Left kidney (tissue), 2 donors: ENCODE data around the gene ZNF805. TPM values are rescaled to one million over a fixed set of nuclear protein-coding genes. Genes with fewer than 3 reads are reported as not detected.
"Not testable (repeated sequence)": the region's sequence is repeated elsewhere in the genome, so short reads cannot be mapped to it uniquely, and the experiment has no call there.

ENCODE experiments used
- DNase-seq: peaks from one replicate; pipeline ENCODE4 v3.0.0-alpha.2; 2013
- polyA plus RNA-seq: library from polyadenylated mRNA; unstranded; fragments of 120-200 nt; gene quantifications from one replicate; pipeline ENCODE4 v1.2.1, GENCODE V29; 2013; ENCODE audit not compliant: insufficient read length

The ZNF805 gene
- polyA plus RNA-seq, 1 donor = 7.6 TPM

- DNase-seq = no peak
Observed at GRCh38 chr19:57267291-57267690, 26.9 kb downstream of the ZNF805 start.

DNA sequence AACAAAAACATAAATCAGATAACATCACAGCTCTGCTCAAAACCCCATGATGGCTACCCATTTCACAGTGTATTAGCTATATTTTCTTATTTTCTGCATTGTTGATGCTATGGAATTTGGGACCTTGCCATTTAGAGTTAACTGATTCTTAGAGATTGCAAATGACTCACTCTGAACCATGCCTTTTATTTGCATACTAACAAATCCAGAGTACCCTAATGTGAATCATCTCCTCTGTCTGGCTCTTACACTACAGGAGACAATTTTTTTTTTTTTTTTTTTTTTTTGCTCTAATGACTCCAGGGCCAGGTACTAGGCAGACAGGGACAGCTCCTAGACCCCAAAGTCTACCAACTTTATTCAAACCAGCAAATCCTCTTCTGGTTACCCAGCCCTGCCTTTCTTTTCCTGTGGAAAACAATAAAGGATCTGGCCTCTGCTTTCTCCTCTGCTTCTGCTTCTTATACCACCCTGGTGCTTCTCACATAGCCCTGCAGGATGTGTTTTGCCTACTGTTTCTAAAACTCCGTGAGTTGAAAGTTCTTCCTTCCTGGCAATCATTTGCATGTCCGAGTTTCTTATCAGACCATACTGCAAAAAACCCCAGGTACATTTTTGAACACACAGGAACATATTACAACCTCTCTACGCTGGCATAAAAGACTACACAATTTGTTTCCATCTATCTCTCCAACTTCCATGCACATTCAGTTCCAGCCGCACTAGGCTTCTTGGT lies 29.3 kb downstream of the ZNF805 start:
- DNase-seq = no peak

DNA sequence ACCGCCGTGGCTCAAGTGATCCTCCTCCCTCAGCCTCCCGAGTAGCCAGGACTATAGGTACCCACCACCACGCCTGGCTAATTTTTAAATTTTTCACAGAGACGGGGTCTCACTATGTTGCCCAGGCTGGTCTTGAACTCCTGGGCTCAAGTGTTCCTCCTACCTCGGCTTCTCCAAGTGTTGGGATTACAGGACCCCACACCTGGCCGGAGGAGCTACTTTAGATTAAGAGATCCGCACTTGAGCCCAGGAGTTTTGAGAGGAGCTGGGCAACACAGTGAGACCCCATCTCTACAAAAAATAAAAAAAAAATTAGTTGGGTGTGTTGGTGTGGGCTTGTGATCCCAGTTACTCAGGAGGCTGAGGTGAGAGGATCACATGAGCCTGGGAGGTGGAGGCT lies 30.8 kb downstream of the ZNF805 start:
- no peak for DNase-seq

- DNase-seq = no peak
Observed at GRCh38 chr19:57273014-57273413, 32.6 kb downstream of the ZNF805 start.

DNA sequence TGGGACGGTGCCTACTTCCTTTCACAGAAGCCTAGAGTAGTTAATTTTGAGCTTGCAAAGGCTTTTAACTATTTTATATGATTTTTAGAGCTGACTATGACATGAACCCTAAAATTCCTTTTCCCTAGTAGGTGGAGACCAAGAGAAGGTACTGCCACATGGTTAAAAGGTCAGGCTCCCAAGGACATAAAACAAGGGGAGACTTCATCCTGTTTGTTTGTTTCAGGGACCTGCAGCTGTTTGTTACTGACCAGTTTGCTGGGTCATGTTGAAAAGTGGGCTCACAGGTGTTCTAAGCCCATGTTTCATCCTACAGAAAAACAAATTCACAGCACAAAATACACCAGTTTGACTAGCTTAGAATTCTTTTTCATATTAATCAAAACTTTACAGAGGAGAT lies 36.0 kb downstream of the ZNF805 start:
- no peak for DNase-seq

GRCh38 chr19:57278481-57278880 lies 38.0 kb downstream of the ZNF805 start:
- not testable (repeated sequence) for DNase-seq

DNA sequence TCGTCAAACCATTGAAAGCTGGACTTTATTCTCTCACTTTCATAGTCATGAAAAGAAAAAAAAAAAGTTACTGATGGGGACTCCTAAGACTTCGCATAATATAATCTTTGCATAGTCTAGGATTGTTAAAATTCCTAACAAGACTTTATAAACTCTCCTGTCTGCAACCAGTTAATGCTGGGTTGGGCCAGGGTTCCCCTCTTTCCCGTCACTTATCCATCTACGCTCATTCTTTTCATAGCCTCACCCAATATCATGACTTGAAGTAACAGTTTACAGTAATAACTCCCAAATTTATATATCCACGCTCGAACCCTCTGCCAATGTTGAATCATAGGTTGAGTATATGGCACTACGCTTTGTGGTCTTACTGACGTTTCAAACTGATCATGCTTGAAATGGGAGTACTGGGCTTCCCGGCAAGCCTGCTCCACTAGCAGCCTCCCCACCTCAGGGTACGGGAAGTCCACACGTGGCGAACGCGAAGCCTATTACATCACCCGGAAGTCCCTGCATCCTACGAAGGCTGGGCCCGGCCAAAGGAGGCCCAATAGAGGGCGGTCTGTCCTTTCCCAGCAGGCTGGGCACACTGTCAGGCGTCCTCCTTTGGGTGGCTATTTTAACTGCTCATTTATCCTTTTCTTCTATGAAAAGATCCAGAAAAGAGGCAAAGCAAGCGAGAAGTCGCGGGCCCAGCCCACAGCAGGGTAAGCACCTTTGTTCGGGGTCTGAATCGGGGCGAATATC lies 39.2 kb downstream of the ZNF805 start:
- DNase-seq = peak; percentile 94

GRCh38 chr19:57280165-57280961 lies 39.9 kb downstream of the ZNF805 start, which contains the start of gene ZNF460:
Gene ZNF460, plus strand, starts transcription at chr19:57280485. Its CDS starts 322 bp downstream, at chr19:57280807.
- peak; percentile 97 for DNase-seq

GRCh38 chr19:57280962-57281400 lies 40.5 kb downstream of the ZNF805 start:
- no peak for DNase-seq

DNA sequence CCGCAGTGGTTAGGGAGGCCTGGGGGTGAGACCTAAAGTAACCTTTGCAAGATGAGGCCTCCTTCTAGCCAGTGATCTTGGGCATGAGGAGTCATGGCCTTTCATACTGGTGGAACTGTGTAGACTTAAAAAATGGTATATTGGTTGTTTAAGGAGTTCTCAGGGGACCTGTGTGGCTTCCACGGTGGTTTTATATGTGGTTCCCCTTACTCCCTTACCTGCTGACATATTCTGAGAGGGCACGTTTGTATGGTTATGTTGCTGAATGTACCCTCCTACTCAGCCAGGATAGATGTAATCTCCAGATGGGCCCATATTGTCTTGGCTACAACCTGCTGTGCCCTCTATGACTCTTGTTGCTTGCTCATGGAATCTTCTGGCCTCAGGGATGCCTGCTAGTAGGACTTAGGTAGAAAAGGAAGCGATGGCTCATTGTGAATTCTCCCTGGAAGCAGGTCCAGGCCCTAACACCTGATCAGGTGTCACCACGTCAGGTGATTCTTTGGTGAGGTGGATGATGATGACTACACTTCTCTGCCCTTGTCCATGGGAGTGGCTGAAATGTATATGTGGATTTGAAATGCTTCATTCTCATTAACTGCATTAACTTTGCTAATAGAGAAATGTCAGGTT lies 41.7 kb downstream of the ZNF805 start:
- no peak for DNase-seq

GRCh38 chr19:57288373-57288772 lies 47.9 kb downstream of the ZNF805 start:
- DNase-seq = no peak

GRCh38 chr19:57290970-57291369 lies 50.5 kb downstream of the ZNF805 start:
- no peak for DNase-seq

- no peak for DNase-seq
Observed at GRCh38 chr19:57292547-57292946, 52.1 kb downstream of the ZNF805 start.

DNA sequence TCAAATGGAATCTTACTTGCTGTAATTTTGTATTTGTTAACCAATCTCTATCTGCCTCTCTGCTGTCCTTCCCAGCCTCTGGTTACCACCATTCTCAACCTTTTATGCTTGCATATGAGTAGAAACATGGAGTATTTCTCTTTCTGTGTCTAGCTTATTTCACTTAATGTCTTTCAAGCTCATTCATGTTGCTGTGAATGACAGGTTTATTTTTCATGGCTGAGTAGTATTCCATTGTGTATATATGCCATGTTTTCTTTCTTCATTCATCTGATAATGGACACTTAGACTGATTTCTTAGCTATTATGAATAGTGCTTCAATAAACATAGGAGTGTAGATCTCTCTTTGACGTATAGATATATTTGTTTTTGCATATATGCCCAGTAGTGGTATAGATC lies 53.3 kb downstream of the ZNF805 start:
- no peak for DNase-seq

DNA sequence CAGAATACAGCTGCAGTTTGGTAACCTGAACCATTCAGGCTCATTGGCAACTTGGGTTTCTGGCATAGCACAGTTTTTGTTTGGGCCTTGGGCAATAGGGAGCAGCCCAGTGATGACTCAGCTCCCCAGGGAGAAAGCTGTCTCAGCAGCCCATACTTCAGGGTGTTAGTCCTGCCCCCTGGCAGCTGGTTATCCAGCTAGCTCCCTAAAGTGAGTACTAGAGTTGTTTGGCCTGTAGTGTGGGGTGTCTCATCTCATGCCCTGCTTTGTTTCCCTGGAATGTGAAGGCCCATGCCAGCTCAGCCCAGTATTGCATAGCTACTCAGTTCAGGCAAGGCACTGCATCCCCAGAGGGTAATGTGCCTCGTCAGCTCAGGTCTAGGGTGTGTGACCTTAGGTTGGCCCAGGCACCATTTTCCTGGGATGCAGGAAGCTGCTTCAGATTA lies 61.6 kb downstream of the ZNF805 start:
- no peak for DNase-seq

DNA sequence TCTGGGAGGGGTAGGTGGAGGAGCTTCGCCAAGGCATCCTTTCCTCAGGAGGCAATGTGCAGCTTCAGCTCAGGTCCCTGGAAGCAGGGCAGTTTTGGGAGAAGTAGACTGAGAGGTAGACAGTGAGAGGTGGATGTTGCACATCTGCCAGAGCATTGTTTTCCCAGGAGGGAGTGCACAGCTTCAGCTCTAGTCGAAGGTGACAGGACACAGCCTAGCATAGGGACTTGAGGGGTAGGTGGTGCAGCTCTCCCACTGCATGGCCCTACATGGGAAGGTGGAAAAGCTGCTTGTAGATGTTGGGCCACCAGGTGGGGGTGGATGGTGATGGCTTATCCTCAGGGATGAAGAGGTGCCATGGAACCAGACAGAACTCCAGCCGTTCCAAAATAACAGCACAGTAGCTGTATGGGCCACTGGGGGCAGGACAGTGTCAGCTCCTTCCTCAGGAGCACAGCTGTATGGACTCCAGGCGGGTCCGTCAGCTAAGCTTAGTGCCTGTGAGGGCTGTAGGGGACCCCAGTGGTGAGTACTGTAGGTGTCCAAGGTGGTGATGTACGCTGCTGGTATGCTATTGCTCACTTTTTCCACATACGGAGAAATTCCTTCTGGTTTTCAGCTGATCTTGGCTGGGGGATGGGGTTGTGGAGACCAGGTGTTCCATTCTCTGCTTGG lies 62.4 kb downstream of the ZNF805 start:
- no peak for DNase-seq

Other genes with a start within 250 kb of the ZNF805 start
- not detected for gene USP29, start 120.6 kb upstream of the ZNF805 start, polyA plus RNA-seq
- gene ZIM3, start 95.4 kb upstream of the ZNF805 start, polyA plus RNA-seq = not detected
- not detected for gene DUXA, start 73.1 kb upstream of the ZNF805 start, polyA plus RNA-seq
- gene ZNF264, start 49.1 kb upstream of the ZNF805 start, polyA plus RNA-seq = 23.9 TPM
- 5.1 TPM for gene AURKC, start 9.6 kb upstream of the ZNF805 start, polyA plus RNA-seq
- 3.9 TPM for gene ZNF460, start 39.9 kb downstream of the ZNF805 start, polyA plus RNA-seq
- 10.0 TPM for gene ZNF543, start 79.8 kb downstream of the ZNF805 start, polyA plus RNA-seq
- gene ZNF304, start 110.6 kb downstream of the ZNF805 start, polyA plus RNA-seq = 20.0 TPM
- 14.6 TPM for gene TRAPPC2B, start 122.9 kb downstream of the ZNF805 start, polyA plus RNA-seq
- 7.3 TPM for gene ZNF547, start 122.9 kb downstream of the ZNF805 start, polyA plus RNA-seq
- 34.8 TPM for gene ZNF548, start 149.2 kb downstream of the ZNF805 start, polyA plus RNA-seq
- 17.7 TPM for gene ZNF17, start 170.5 kb downstream of the ZNF805 start, polyA plus RNA-seq
- 15.2 TPM for gene ZNF749, start 194.7 kb downstream of the ZNF805 start, polyA plus RNA-seq
- 7.6 TPM for gene VN1R1, start 216.5 kb downstream of the ZNF805 start, polyA plus RNA-seq
- 27.2 TPM for gene ZNF772, start 236.9 kb downstream of the ZNF805 start, polyA plus RNA-seq
- gene ZNF419, start 247.1 kb downstream of the ZNF805 start, polyA plus RNA-seq = 26.3 TPM